ENCODE measurements around the gene NOS1AP. TPM values are rescaled to one million over a fixed set of nuclear protein-coding genes. Genes with fewer than 3 reads are reported as not detected.

Gene NOS1AP
- total RNA-seq, 4 donors from 2014 or later, result 0.99 to 9.0 (median 4.0) TPM

GRCh38 chr1:162353078-162353477 lies 283.6 kb downstream of the NOS1AP start:
- TF ChIP-seq POLR2AphosphoS5 (IDR thresholded peaks at IDR 0.05) (no peak), POLR2A (IDR thresholded peaks at IDR 0.05; ENCODE audit: low read depth) (no peak), EP300 (IDR thresholded peaks at IDR 0.05) (no peak), CTCF (IDR thresholded peaks at IDR 0.05) (no peak)
- peaks cover 0 to 13% (median 6%) of the 10 kb centered on the region in 4 donors for H3K36me3 ChIP-seq
- H3K9me3 ChIP-seq, result no peaks in the 10 kb centered on the region
- DNase-seq (ENCODE audit: extremely low spot score), result no peak
- intact Hi-C loops (cut with DNase I), result no loop called here
- peaks cover 0 to 5% (median 0%) of the 10 kb centered on the region in 4 donors for H3K4me1 ChIP-seq
- H3K27me3 ChIP-seq, result no peaks in the 10 kb centered on the region
- H3K27ac ChIP-seq (replicated peaks in 1 of 4), result no peak overlapping the region
- 90% methylated on average over 9 of the region's 9 CpGs for WGBS
- H3K4me3 ChIP-seq, result no peak overlapping the region

- TF ChIP-seq POLR2A (IDR thresholded peaks at IDR 0.05; ENCODE audit: low read depth) (no peak), EP300 (IDR thresholded peaks at IDR 0.05) (no peak), POLR2AphosphoS5 (IDR thresholded peaks at IDR 0.05) (no peak), CTCF (IDR thresholded peaks at IDR 0.05) (no peak)
- Histone ChIP-seq H3K4me1 (peaks cover 0 to 5% (median 0%) of the 10 kb centered on the region in 4 donors), H3K36me3 (peaks cover 0 to 13% (median 6%) of the 10 kb centered on the region in 4 donors), H3K27ac (replicated peaks in 1 of 4) (no peak overlapping the region), H3K9me3 (no peaks in the 10 kb centered on the region), H3K27me3 (no peaks in the 10 kb centered on the region), H3K4me3 (no peak overlapping the region)
- no peak for DNase-seq (ENCODE audit: extremely low spot score)
- intact Hi-C loops (cut with DNase I), result no loop called here
- 77% methylated on average over 5 of the region's 5 CpGs for WGBS
Observed at GRCh38 chr1:162353702-162354101, 284.2 kb downstream of the NOS1AP start.

- no peak overlapping the region for H3K27ac ChIP-seq (replicated peaks in 1 of 4)
- no peaks in the 10 kb centered on the region for H3K27me3 ChIP-seq
- WGBS, result 58% methylated on average over 5 of the region's 5 CpGs
- H3K9me3 ChIP-seq, result no peaks in the 10 kb centered on the region
- H3K4me3 ChIP-seq, result no peak overlapping the region
- TF ChIP-seq EP300 (IDR thresholded peaks at IDR 0.05) (no peak), CTCF (IDR thresholded peaks at IDR 0.05) (no peak), POLR2A (IDR thresholded peaks at IDR 0.05; ENCODE audit: low read depth) (no peak), POLR2AphosphoS5 (IDR thresholded peaks at IDR 0.05) (no peak)
- H3K4me1 ChIP-seq, result no peaks in the 10 kb centered on the region
- intact Hi-C loops (cut with DNase I), result no loop called here
- no peak for DNase-seq (ENCODE audit: extremely low spot score)
- peaks cover 0 to 13% (median 6%) of the 10 kb centered on the region in 4 donors for H3K36me3 ChIP-seq
Observed at GRCh38 chr1:162357681-162358266, 288.3 kb downstream of the NOS1AP start.

- 80% methylated on average over 1 of the region's 1 CpG for WGBS
- no peak for DNase-seq (ENCODE audit: extremely low spot score)
- no peak for TF ChIP-seq CTCF (IDR thresholded peaks at IDR 0.05)
- Histone ChIP-seq H3K27me3 (no peaks in the 10 kb centered on the region), H3K9me3 (no peaks in the 10 kb centered on the region), H3K4me1 (no peaks in the 10 kb centered on the region), H3K27ac (replicated peaks in 1 of 4) (no peak overlapping the region), H3K4me3 (no peak overlapping the region), H3K36me3 (peaks cover 0 to 13% (median 6%) of the 10 kb centered on the region in 4 donors)
- intact Hi-C loops (cut with DNase I), result no loop called here
Observed at GRCh38 chr1:162358928-162359327, 289.4 kb downstream of the NOS1AP start.

Measured in esophagus muscularis mucosa (tissue), 4 donors.